Fibroblast of peridontal ligament (primary cell): ENCODE measurements around the gene NPHP1.
"Not testable (repeated sequence)": the region's sequence is repeated elsewhere in the genome, so short reads cannot be mapped to it uniquely, and the experiment has no call there.

Source experiments
- DNase-seq: peaks from one replicate; pipeline ENCODE4 v3.0.0-alpha.2; 2010; ENCODE audit errors: extremely low read depth

The NPHP1 gene

GRCh38 chr2:110204408-110205385 lies at the start of gene NPHP1:
NPHP1 (minus strand) TSS chr2:110205013; CDS start chr2:110204968, 45 bp downstream.
- DNase-seq = peak; percentile 74

GRCh38 chr2:110248081-110248795 lies 43.4 kb upstream of the NPHP1 start:
- not testable (repeated sequence) for DNase-seq

DNA sequence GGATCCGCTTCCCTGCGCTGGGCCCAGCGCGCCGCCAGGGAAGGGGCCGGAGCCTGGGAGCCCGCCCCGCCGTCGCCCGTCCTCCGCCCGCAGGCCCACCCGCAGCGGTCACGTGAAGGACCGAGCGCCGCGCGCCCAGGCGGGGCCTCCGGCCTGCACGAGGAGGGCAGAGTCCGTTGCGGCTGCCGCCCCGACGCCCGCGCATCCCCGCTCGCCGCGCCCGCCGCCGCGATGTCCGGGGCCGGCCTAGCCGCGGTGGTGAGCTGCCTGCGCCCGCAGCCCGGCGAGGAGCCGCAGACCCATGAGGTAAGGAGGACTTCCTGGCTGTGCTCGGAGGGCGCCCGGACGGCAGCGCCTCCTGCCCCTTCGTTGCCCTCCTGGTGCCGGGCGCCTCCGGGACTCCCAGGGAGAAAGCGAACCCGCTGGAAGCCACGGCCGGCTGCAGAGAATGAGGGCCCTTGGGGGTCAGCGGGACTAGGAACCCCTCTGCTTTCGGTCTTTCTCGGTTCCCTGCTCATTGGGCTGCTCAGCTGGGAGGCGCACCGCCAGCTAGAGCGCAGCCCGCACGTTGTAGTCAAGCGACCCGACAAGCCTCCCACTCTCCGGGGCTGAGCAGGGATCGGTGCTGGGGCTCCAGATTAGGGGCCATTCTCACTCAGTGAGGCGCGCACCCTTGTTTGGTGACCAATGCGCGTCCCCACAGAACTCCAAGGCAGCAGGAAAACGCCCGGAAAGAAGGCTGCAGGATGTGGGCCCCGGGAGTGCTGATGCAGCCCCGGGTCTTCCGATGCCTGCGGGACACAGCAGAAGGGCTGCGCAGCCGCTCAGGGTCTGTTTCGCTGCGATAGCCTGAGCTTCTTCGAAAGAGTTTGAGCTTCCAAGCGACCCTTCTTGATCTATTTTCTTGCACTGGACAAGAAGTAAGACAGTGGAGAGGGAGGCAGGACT lies 40.9 kb upstream of the NPHP1 start:
- DNase-seq = not testable (repeated sequence)

GRCh38 chr2:110243283-110243682 lies 38.5 kb upstream of the NPHP1 start:
- DNase-seq = not testable (repeated sequence)

GRCh38 chr2:110234514-110234913 lies 29.7 kb upstream of the NPHP1 start:
- not testable (repeated sequence) for DNase-seq

DNA sequence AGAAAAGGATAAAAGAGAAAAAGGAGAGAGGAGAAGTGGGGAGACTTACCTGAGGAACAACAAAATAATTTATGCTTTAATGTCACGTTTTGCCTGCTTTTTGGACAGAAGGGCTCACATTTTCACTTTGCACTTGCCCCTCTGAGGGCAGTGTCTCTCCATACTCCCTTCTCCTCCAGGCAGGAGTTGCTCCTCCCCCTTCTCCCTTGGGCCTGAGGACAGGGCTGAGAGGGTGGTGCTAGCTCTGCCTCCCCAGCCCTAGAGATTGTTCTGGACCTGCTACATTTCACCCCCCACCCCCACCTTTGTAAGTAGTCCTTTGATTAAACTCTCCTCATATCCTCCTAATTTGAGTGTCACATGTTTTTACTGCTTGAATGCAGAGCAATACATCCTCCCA lies 25.1 kb upstream of the NPHP1 start:
- DNase-seq = not testable (repeated sequence)

- not testable (repeated sequence) for DNase-seq
These were observed 17.8 kb upstream of the NPHP1 start for GRCh38 chr2:110222626-110223025.

DNA sequence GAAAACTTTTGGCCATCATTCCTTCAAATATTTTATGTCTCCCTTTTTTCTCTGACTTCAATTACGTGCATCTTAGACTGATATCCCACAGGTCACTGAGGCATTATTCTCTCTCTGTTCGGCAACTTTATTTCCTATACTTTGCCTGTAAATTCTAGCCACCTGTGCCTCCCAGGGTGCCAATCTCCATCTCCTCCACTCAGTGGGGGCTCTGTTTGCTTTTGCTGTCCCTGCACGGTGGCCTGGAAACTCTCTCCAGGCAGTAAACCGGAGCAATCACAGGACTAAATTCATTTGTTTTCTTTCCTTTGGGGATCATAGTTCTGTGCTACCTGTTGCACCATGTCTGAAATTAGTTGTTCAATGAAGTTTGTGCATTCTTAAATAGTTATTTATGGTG lies 17.1 kb upstream of the NPHP1 start:
- no peak for DNase-seq

GRCh38 chr2:110220190-110220564 lies 15.4 kb upstream of the NPHP1 start:
- no peak for DNase-seq

- DNase-seq = peak; percentile 7
These were observed 14.8 kb upstream of the NPHP1 start for GRCh38 chr2:110219496-110220189.

DNA sequence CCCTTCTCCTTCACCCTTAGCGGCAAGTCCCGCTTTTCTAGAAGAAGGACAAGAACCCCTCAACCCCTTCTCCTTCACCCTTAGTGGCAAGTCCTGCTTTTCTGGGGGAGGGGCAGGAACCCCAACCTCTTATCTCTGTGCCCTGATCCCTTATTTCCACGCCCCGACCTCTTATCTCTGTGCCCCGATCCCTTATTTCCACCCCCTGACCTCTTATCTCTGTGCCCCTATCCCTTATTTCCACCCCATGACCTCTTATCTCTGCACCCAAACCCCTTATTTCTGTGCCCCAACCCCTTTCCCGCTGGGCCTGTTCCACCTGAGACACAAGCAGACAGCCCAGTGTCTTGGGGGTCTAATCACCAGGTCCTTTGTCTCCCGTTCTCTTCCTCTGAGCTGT lies 14.1 kb upstream of the NPHP1 start:
- not testable (repeated sequence) for DNase-seq

DNA sequence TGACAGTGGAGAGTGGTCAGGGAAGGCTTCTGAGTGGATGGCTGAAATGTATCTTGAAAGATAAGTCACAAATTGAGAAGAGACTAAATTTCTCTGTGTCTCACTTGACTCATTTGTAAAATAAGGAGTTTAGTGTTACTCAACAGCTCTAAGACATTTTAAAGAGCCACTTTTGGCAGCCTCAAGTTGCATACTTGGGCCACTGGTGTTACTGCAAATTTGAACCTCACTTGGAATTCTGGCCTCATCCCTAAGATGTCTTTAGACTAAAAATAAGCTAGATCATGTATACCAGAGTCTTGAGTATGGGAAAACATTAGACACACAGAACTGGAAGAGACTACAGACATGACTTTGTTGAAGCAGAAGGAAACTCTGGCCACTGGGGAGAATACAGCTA lies 12.0 kb upstream of the NPHP1 start:
- DNase-seq = no peak

GRCh38 chr2:110216199-110216598 lies 11.4 kb upstream of the NPHP1 start:
- DNase-seq = no peak

DNA sequence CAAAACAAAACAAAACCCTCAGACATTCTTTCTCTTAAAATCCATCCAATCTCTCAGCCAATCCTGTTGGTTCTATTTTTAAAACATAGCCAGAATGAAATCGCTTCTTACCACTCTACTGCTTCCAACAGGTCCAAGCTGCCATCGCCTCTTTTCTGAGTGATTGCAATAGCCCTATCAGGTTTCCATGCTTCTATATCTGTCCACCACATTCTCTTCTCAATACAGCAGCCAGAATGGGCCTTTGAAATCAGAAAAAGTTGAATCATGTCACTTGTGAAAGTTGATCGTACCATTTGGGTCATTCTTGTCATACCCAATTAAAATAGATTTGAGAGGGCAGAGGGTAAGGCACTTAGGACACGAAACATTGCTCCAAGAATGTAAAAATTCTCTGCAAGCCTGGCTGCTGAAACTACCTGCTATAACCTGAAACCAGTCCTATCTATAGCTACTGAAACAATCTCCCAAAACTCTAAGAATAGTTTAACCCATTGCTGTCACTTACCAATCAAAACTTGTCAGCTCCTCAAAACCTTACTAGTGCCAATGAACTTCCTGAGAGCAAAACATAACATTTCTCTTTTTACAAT lies 10.8 kb upstream of the NPHP1 start:
- DNase-seq = no peak

- DNase-seq = no peak
These were observed 10.3 kb upstream of the NPHP1 start for GRCh38 chr2:110215091-110215490.

DNA sequence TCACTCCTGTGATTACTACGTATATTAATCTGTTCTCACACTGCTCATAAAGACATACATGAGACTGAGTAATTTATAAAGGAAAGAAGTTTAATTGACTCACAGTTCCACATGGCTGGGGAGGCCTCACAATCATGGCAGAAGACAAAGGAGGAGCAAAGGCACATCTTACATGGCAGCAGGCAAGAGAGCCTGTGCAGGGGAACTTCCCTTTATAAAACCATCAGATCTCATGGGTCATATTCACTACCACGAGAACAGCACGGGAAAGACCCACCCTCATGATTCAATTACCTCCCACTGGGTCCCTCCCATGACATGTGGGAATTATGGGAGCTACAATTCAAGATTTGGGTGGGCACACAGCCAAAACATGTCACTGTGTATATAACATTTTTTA lies 8.7 kb upstream of the NPHP1 start:
- not testable (repeated sequence) for DNase-seq

- peak; percentile 65 for DNase-seq
These were observed 7.4 kb upstream of the NPHP1 start, which contains the start of gene MTLN for GRCh38 chr2:110211938-110212858. MTLN (minus strand) TSS chr2:110212547; CDS start chr2:110212525, 22 bp downstream.

GRCh38 chr2:110205660-110206455 lies 1.0 kb upstream of the NPHP1 start:
- DNase-seq = no peak

DNA sequence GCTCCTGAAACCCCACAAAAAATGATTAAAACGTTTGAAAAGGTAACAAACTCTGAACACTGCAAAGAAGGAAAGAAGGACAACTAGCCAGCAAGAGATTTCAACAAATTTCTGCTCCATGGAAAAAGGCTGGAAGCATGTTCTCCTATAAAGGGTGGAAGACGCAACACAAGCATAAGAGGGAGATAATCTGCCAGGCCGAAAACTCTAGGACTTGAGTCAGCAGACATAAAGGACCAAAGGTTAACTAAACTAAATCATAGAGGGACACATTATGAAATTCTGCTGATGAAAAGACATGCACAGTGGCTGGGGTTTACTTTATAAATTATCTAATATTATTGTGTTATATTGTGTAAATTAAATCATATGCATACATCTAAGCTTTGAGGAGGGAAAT lies 6.8 kb downstream of the NPHP1 start:
- no peak for DNase-seq
